ENCODE data around the gene EMP2. TPM values are rescaled to one million over a fixed set of nuclear protein-coding genes. Genes with fewer than 3 reads are reported as not detected.
"Not testable (repeated sequence)": the region's sequence is repeated elsewhere in the genome, so short reads cannot be mapped to it uniquely, and the experiment has no call there.

Gene EMP2
- total RNA-seq, 4 donors from 2014 or later = 108 to 121 (median 109) TPM

DNA sequence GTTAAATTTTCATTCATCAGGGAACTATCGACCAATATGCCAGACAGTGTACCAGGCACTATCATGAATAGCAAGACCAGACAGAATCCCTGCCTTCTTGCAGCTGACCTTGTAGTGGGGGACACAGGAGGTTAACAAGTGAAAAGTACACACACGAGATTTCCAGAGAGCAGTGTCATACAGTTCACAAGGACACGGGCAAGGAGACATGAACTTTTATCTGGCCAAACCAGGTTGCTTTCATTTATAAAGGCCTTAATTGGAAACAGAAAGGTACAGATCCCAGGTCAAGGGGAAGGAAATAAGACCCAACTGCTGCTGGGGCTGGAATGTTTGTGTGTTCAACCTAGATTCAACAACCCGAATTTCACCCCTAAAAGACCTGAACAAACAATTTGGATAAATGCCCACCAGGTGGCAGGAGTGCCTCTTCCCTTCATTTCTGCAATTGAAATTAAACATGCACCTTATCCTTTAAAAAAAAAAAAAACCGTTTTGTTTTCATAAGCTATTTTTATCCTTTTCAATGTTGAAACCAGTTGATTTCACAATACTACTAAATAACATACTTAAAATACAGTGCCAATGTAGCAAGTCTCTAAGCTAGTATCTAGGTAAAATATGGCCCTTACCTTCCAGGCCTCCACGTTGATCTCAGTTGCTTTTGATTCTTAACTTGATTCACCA lies 65.9 kb downstream of the EMP2 start:
- no peak for DNase-seq
- H3K4me1 ChIP-seq = peaks cover 0 to 13% (median 0%) of the 10 kb centered on the region in 3 donors
- no peak overlapping the region for H3K4me3 ChIP-seq
- no peaks in the 10 kb centered on the region for H3K9me3 ChIP-seq
- no peak overlapping the region for H3K27ac ChIP-seq
- 15 to 45% methylated on average over 5 to 6 of the region's 6 CpGs for WGBS, 2 donors
- intact Hi-C loops (cut with DNase I) = no loop called here
- no peak for TF ChIP-seq POLR2A (IDR thresholded peaks at IDR 0.05)
- TF ChIP-seq, protein P1, sequence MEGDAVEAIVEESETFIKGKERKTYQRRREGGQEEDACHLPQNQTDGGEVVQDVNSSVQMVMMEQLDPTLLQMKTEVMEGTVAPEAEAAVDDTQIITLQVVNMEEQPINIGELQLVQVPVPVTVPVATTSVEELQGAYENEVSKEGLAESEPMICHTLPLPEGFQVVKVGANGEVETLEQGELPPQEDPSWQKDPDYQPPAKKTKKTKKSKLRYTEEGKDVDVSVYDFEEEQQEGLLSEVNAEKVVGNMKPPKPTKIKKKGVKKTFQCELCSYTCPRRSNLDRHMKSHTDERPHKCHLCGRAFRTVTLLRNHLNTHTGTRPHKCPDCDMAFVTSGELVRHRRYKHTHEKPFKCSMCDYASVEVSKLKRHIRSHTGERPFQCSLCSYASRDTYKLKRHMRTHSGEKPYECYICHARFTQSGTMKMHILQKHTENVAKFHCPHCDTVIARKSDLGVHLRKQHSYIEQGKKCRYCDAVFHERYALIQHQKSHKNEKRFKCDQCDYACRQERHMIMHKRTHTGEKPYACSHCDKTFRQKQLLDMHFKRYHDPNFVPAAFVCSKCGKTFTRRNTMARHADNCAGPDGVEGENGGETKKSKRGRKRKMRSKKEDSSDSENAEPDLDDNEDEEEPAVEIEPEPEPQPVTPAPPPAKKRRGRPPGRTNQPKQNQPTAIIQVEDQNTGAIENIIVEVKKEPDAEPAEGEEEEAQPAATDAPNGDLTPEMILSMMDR (IDR thresholded peaks at IDR 0.05) = peak in 5 of 6 experiments; percentile 49 to 75 (median 69)
- H3K27me3 ChIP-seq = no peaks in the 10 kb centered on the region
- peaks cover 0 to 25% (median 0%) of the 10 kb centered on the region in 3 donors for H3K36me3 ChIP-seq

DNA sequence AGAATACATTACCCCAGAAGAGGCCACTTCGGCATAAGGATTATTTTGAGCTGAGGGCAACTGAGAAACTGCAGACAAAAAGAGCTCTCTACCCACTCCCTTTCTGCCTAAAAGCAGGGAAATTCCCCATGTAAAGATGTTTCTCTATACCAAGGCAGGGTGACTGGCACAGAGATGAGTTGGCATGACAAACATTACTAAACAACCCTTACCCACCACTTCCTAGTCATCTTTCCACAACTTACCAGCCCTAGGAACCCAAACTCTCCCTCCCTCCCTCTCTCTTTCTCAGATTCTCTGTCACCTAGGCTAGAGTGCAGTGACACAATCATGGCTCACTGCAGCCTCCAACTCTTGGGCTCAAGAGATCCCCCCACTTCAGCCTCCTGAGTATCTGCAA lies 68.6 kb downstream of the EMP2 start:
- 64 to 75% methylated on average over 1 of the region's 1 CpG for WGBS, 2 donors

GRCh38 chr16:10510279-10510678 lies 70.1 kb downstream of the EMP2 start:
- 36 to 56% methylated on average over 1 to 2 of the region's 2 CpGs for WGBS, 2 donors
- TF ChIP-seq, protein P1 (IDR thresholded peaks at IDR 0.05) = no peak
- no peak for TF ChIP-seq POLR2A (IDR thresholded peaks at IDR 0.05)
- Histone ChIP-seq H3K27me3 (no peaks in the 10 kb centered on the region), H3K36me3 (peaks cover 0 to 58% (median 0%) of the 10 kb centered on the region in 3 donors), H3K27ac (no peak overlapping the region), H3K4me1 (peaks cover 0 to 11% (median 0%) of the 10 kb centered on the region in 3 donors), H3K9me3 (no peaks in the 10 kb centered on the region), H3K4me3 (no peak overlapping the region)
- DNase-seq = no peak
- intact Hi-C loops (cut with DNase I) = no loop called here

More for the DNA sequence above, 68.6 kb downstream of the EMP2 start:
- Histone ChIP-seq H3K36me3 (peaks cover 0 to 46% (median 0%) of the 10 kb centered on the region in 3 donors), H3K27me3 (no peaks in the 10 kb centered on the region), H3K27ac (no peak overlapping the region), H3K4me3 (no peak overlapping the region), H3K4me1 (peaks cover 0 to 13% (median 0%) of the 10 kb centered on the region in 3 donors), H3K9me3 (no peaks in the 10 kb centered on the region)
- TF ChIP-seq POLR2A (IDR thresholded peaks at IDR 0.05) = no peak
- TF ChIP-seq, protein P1 (IDR thresholded peaks at IDR 0.05) = no peak
- intact Hi-C loops (cut with DNase I) = no loop called here
- DNase-seq = no peak

- no peak overlapping the region for H3K27ac ChIP-seq
- no peak for TF ChIP-seq POLR2A (IDR thresholded peaks at IDR 0.05)
- TF ChIP-seq, protein P1 (IDR thresholded peaks at IDR 0.05) = peak; percentile 65 to 87 (median 82)
- H3K27me3 ChIP-seq = no peaks in the 10 kb centered on the region
- H3K4me1 ChIP-seq = peaks cover 0 to 6% (median 0%) of the 10 kb centered on the region in 3 donors
- intact Hi-C loops (cut with DNase I) = loop anchor here (10.0 kb wide), 1 partner anchor 195 kb away; no protein-coding TSS in a partner anchor
- no peaks in the 10 kb centered on the region for H3K9me3 ChIP-seq
- 19 to 20% methylated on average over 6 of the region's 6 CpGs for WGBS, 2 donors
- no peak overlapping the region for H3K4me3 ChIP-seq
- H3K36me3 ChIP-seq = peaks cover 0 to 58% (median 0%) of the 10 kb centered on the region in 3 donors
- DNase-seq = no peak
Observed at GRCh38 chr16:10509534-10510025, 70.8 kb downstream of the EMP2 start.

GRCh38 chr16:10505286-10505685 lies 75.1 kb downstream of the EMP2 start:
- intact Hi-C loops (cut with DNase I) = loop anchor here (10.0 kb wide), 1 partner anchor 190 kb away; no protein-coding TSS in a partner anchor
- not testable (repeated sequence) for H3K9me3 ChIP-seq

More at GRCh38 chr16:10505286-10505685, 75.1 kb downstream of the EMP2 start:
- WGBS, 2 donors = 42 to 72% methylated on average over 2 to 3 of the region's 3 CpGs
- not testable (repeated sequence) for H3K4me3 ChIP-seq, H3K27ac ChIP-seq, DNase-seq, H3K27me3 ChIP-seq, H3K4me1 ChIP-seq
- peaks cover 0 to 63% (median 0%) of the 10 kb centered on the region in 3 donors for H3K36me3 ChIP-seq

Data from esophagus squamous epithelium (tissue), 5 donors.